ENCODE data around the gene ATP5ME. TPM values are rescaled to one million over a fixed set of nuclear protein-coding genes. Genes with fewer than 3 reads are reported as not detected.

ATP5ME gene
- total RNA-seq, 1 experiment from 2014 or later = 425 TPM

- Histone ChIP-seq H4K20me1 (ENCODE audit: control insufficient read depth, insufficient read depth, insufficient read length) (no peaks in the 10 kb centered on the region), H2AK5ac (ENCODE audit: insufficient read length, low read length) (no peak overlapping the region), H2BK12ac (ENCODE audit: insufficient read length, low read depth, low read length) (no peak overlapping the region), H2BK120ac (ENCODE audit: low read depth, low read length, poor library complexity, severe bottlenecking) (no peak overlapping the region), H3K79me1 (ENCODE audit: insufficient read depth, low read depth, low read length, poor library complexity, severe bottlenecking) (no peaks in the 10 kb centered on the region), H4K91ac (ENCODE audit: insufficient read length, low read depth, low read length) (no peak overlapping the region), H2BK20ac (ENCODE audit: low read depth, low read length, poor library complexity, severe bottlenecking) (no peak overlapping the region), H3K4me2 (ENCODE audit: insufficient read depth, insufficient read length, low read length) (no peak overlapping the region), H3K23me2 (ENCODE audit: insufficient read length, low read depth, low read length, poor library complexity, severe bottlenecking) (no peaks in the 10 kb centered on the region), H3K23ac (ENCODE audit: insufficient read length, low read depth, low read length) (no peak overlapping the region), H3K4ac (ENCODE audit: low read depth, low read length) (no peak overlapping the region), H2BK5ac (ENCODE audit: insufficient read length, low read length) (no peak overlapping the region), H3K27ac (ENCODE audit: insufficient read length, low read depth, low read length) (no peak overlapping the region), H3K9me3 (ENCODE audit: control insufficient read depth, low read depth, low read length) (no peaks in the 10 kb centered on the region), H2AFZ (ENCODE audit: low read length) (no peak overlapping the region), H3K27me3 (ENCODE audit: insufficient read depth, low read length) (no peaks in the 10 kb centered on the region), H2BK15ac (ENCODE audit: low read depth, low read length) (no peak overlapping the region), H3K18ac (ENCODE audit: insufficient read length, low read depth, low read length) (no peak overlapping the region), H3K4me1 (ENCODE audit: insufficient read depth, low read length) (no peaks in the 10 kb centered on the region), H3T11ph (ENCODE audit: low read length) (no peak overlapping the region), H3K56ac (ENCODE audit: insufficient read length, low read depth, low read length) (no peak overlapping the region), H4K5ac (ENCODE audit: insufficient read length, low read depth, low read length) (no peak overlapping the region), H3K9ac (ENCODE audit: extremely low read depth, insufficient read length, low read length) (no peak overlapping the region), H4K8ac (replicated peaks; ENCODE audit: insufficient read length, low read depth, low read length) (no peak overlapping the region), H3K79me2 (ENCODE audit: insufficient read depth, low read length) (no peaks in the 10 kb centered on the region), H3K14ac (ENCODE audit: insufficient read depth, low read length) (no peak overlapping the region)
- DNase-seq = no peak
- Mint-ChIP-seq H3K4me1 (peaks cover 5 to 25% of the 10 kb centered on the region in 2 experiments; a peak in 3 of 4 replicates), H3K36me3 (ENCODE audit: insufficient read depth in 1 of 3, low read depth in 3 of 3) (no peaks in the 10 kb centered on the region), H3K9me3 (peaks cover 4 to 8% of the 10 kb centered on the region in 2 experiments), H3K27ac (no peak overlapping the region), H3K27me3 (ENCODE audit: low read depth) (peaks cover 3% of the 10 kb centered on the region), H3K4me3 (no peak overlapping the region; a peak in 1 of 5 replicates)
- WGBS (ENCODE audit: extremely low coverage, insufficient read length, low lambda C conversion rate) = no CpG with 5 or more reads among the region's 13 CpGs
- TF ChIP-seq, protein P1, sequence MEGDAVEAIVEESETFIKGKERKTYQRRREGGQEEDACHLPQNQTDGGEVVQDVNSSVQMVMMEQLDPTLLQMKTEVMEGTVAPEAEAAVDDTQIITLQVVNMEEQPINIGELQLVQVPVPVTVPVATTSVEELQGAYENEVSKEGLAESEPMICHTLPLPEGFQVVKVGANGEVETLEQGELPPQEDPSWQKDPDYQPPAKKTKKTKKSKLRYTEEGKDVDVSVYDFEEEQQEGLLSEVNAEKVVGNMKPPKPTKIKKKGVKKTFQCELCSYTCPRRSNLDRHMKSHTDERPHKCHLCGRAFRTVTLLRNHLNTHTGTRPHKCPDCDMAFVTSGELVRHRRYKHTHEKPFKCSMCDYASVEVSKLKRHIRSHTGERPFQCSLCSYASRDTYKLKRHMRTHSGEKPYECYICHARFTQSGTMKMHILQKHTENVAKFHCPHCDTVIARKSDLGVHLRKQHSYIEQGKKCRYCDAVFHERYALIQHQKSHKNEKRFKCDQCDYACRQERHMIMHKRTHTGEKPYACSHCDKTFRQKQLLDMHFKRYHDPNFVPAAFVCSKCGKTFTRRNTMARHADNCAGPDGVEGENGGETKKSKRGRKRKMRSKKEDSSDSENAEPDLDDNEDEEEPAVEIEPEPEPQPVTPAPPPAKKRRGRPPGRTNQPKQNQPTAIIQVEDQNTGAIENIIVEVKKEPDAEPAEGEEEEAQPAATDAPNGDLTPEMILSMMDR (conservative IDR thresholded peaks at IDR 0.05) = no peak
These were observed 26.6 kb downstream of the ATP5ME start for GRCh38 chr4:647481-647880.

All from H9 (cell line).